HG02610 (cell line): Measurements from ENCODE around the gene ASPG.

ENCODE experiments used
- ATAC-seq: cut with Tn5 transposase; IDR thresholded peaks from one replicate; pipeline ENCODE4 v1.9.1; 2021; ENCODE audit warnings: mild to moderate bottlenecking, moderate library complexity; ENCODE audit not compliant: unreplicated experiment

Gene ASPG

DNA sequence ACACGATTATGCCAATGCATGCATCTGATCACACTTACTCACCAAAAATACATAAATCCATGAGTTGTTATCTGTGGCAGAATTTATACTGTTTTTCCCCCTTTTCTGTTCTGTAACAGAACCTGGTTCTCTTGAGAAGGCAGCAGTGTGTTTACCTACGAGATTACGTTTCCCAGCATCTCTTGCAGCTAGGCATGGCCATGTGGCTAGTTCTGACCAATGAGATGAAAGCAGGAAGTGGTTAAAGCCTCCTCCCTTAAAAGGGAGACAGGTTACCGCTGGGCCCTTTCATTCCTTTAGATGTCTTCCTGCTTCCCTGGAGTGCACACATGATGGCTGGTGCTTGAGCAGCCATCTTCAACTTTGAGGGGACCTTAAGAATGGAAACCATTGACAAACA is 11.7 kb upstream of the ASPG start:
- ATAC-seq: no peak

- no peak for ATAC-seq
Observed at GRCh38 chr14:104075530-104076151, 9.9 kb upstream of the ASPG start.

GRCh38 chr14:104076743-104077142 is 8.8 kb upstream of the ASPG start:
- no peak for ATAC-seq

DNA sequence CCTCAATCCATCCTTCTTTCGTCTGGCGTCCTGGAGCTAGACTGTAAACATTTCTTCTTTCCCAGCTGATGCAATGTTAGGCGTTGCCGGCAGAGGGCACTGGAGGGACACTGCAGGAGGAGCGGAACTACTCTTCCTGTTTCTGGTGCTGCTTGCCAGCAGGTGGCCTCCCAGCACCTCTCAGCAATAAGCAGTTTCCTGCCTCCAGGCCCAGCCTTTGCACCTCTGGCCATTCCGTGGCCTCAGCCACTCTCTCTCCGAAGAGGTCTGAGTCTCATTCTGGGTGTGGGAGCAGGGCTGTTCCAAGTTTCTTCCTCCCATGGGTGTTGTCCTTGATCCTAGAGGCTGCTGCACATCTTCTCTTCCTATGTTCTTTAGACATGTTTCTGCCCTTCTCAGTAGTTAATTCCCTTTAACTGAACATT is 7.5 kb upstream of the ASPG start:
- ATAC-seq: peak; percentile 83

GRCh38 chr14:104080376-104081260 is 4.9 kb upstream of the ASPG start:
- ATAC-seq: no peak

DNA sequence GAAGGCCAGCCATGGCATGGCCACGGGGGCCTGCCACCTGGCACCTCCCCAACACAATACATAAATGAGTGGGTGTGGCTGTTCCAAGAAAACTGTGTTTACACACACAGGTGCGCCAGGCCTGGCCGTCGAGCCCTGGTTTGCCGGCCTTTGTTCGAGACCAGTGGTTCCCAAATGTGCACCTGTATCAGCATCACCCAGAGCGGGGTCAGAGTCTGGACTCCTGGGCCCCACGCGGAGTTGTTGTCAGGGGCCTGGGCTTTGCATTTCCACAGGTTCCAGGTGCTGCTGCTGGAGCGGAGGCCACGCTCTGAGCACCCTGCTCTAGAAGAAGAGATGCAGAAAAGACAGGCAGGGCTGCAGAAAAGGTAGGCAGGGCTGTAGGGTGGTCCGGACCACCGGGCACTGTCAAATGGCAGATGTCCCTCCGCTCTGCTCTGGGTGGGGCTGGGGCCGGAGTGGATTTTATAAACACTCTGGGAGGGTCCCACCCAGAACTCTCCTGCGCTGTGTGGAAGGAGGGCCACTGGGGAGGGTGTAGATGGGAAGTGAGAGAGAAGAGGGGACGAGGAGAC is 4.2 kb upstream of the ASPG start:
- ATAC-seq: no peak

- no peak for ATAC-seq
Observed at GRCh38 chr14:104081951-104082464, 3.5 kb upstream of the ASPG start.

GRCh38 chr14:104082807-104083206 is 2.7 kb upstream of the ASPG start:
- no peak for ATAC-seq

DNA sequence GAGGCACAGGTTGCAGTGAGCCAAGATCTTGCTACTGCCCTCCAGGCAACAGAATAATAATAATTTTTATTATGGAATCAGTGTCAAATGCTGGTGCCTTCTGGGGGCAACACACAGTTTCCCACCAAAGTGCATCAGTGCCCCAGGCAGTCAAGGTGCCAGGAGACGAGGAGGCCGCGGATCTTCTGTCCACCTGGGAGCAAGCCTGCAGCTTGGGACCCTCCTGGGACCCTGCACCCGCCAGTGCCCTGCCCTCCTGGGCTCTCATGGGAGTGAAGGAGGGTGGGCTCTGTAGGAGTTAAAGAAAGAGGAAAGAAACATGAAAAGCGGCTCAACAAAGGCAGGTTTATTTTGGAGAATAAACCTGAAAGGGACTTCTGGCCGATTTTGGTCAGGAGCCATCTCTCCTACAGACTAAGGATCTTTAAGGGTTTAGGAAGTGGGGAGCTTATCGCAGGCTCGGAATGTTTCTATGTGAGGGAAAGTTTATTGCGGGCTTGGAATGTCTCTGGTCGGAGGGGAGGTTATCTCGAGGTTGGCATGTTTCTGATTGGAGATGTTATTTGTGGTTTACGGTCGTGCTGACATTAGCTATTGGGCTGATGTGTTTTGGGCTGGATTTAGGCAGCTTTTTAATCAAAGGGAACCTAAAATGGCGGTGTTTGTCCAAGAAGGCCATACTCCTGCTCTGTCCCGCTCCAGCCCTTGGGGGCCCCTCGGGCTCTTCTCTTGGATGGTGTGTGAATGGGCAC is 1.1 kb upstream of the ASPG start:
- no peak for ATAC-seq

DNA sequence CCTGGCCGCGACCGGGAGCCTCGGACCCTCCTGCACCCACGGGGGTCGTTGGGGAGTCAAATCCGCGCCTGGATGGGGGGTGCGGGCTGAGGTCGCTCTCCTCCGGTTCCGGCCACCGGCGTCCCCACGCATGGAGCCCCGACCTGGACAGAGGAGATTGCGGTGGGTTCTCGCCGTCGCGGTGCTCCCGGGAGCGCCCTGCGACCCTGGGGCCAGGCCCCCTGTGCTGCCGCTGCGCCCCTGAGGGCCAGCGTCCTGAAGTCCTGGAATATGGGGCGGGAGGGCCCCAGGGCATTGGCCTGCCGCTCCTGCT is 345 bp downstream of the ASPG start:
- ATAC-seq: no peak

- ATAC-seq: no peak
Observed at GRCh38 chr14:104086210-104086660, 735 bp downstream of the ASPG start.

DNA sequence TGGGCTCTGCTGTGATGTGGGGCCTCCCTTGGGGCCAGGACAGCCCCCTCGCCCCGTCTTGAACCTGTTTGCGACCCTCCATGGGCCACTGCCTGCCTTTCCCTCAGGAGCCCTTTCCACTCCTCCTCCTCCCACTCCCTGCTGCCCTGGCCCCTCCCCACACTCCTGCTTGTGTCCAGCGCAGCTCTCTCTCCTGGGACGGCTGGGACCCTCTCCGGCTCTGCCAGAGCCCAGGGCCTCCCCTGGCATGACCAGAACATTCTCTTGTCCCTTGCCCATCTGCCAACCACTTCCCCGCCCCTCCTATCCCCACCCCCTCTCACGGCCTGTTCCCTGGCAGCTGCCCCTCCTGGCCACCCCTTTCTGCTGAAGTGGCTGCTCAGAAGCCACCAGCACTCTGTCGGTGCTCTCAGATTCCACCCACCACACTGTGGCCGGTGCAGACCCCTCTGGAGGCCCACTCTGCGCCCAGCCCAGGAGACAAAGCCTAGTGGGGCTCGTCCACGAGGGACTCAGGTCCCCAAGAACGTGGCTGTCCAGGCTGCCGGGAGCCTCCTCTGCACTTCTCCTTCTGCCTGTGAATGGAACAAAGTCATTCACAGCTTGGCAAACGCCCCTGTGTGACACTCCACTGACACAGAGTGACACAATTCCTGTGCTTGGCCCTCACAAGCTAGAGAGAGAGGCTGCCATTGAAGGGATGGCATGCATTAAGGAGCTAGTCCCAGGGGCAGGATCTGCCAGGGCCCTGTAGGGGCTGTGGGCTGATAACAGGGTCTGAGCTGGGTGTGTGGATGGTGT is 1.4 kb downstream of the ASPG start:
- no peak for ATAC-seq

- ATAC-seq: no peak
Observed at GRCh38 chr14:104087505-104087904, 2.0 kb downstream of the ASPG start.

DNA sequence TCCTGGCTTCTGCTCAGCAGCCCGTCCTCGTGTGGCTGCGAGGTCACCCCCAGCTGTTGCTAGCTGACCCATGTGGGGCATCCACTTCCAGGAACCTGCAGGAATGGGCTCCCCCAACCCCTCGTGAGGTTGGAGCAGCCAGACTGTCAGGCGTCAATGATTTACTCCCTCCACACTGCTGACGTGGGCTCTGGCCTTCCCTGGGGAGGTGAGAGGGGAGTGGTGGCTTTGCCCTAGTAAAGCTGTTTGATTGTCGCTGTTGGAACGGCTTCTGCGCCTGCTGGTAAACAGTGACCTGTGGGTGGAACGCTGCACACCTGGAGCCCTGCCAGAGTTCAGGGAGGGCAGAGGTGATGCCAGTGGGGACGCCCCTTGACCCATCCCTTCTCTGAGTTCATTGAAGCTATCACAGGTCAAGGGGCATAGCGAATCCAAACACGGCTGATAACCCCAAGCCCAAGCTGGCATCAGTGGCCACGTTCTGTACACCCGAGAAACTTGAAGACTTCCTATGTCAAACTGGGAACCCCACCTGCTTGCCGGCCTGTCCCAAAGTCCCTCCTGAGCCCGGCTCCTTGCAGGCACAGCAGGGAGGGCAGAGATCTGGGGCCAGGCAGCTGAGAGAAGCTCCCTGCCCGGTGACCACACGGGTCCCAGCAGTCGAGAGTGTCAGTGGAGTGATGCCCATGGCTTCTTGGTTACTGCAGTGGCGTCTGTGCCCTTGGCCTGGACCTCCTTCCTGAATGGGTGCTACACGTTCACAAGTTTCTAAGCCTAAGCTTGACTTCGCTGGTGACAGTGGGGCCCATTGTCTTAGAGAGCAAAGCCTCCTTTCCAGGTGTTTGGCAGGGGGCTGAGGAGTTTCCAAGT is 2.7 kb downstream of the ASPG start:
- ATAC-seq: no peak

- no peak for ATAC-seq
Observed at GRCh38 chr14:104090071-104090748, 4.7 kb downstream of the ASPG start.

DNA sequence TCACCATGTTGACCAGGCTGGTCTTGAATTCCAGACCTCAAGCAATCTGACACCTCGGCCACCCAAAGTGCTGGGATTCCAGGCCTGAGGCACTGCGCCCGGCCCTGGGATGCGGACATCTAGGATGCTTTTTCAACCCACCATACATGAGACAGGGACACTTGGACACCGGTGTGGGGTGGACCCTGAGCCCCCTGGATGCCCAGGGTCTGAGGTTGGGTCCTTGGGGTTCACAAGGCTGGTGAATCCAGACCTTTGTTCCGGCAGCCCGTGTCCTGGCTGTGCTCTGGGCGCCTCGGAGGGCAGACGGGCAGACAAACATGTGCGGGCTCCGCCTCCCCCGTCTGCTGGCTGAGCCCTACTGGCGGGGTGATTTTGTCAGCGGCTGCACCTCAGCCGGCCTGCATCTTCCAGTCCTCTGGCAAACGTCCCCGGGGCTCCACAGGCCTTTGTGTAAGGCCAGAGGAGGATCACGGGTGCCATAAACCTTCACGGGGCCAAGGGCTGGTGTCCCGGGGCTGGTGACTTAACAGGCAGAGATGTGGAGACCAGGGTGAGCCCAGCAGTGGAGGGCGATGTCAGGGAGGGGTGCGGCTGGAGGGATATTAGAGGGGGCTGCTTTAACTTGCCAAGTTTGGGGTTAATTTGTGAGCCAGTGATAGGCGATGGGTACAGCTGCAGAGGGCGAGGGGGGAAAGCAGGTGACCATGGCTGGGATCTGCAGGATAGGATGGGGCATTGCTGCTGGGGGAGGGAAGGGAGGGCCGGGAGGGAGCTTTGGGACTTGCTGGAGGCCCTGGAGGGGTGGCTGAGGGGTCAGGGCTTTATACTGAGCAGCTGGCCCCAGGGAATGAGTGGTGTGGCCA is 5.8 kb downstream of the ASPG start:
- no peak for ATAC-seq

- ATAC-seq: no peak
Observed at GRCh38 chr14:104091927-104092771, 6.6 kb downstream of the ASPG start.
